Epithelial cell of proximal tubule (primary cell): ENCODE data around the gene PEPD. TPM values are rescaled to one million over a fixed set of nuclear protein-coding genes. Genes with fewer than 3 reads are reported as not detected.

Source experiments
- DNase-seq: peaks from one replicate; pipeline ENCODE4 v3.0.0-alpha.2; 2011; ENCODE audit warnings: low read depth
- H3K4me3 ChIP-seq: 2 replicates; pipeline ENCODE4 v1.5.1; 2011; ENCODE audit warnings: low read depth, mild to moderate bottlenecking, low read length
- total RNA-seq: library from RNA; depleted of rRNA; stranded (reverse); fragments of >200 nt; gene quantifications from 2 replicates; pipeline ENCODE4 v1.2.3, GENCODE V29; 2015
- TF ChIP-seq, protein P1 (sequence below): conservative IDR thresholded peaks from 2 replicates; pipeline ENCODE4 v1.5.1; 2012; ENCODE audit warnings: low read depth, mild to moderate bottlenecking, low read length

Gene PEPD
- total RNA-seq, 1 donor from 2014 or later, result 56.7 TPM

DNA sequence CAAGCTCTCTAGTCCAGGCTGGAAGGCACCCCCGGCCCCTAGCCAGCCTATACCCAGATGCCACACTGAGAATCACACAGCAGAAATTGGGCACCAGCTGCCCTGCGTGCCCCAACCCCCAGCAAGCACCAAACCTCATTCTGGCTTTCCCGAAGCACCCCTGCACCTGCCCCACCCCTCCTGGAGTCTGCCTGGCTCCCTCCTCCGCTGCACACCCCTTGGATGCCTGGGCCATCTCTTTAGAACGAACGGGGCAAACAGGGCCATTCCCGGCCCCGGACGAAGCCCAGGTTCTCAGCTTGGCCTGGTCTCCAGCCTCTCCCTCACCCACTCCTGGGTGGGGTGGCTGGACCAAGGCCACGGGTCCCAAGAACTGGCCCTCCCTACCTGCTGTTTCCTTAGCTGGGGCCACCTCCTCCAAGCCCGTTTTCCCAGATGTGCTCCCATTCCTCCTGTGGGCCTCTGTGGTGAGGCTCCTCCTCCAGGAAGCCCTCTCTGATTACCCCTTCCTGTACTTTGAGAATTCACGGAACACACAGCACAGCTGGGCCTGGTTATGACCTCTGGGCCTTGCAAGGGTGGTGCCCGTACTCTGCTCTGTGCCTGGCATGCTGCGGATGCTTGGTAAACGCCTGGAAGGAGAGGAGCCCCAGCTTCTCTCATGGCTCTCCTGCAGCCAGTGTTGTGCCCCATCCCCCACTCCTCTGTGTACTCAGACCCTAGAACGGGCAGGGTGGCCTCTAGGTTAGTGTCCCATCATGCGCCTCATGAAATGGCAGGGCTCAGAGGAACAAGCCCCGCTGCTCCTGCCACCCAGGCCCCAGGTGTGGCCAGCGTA is 126.6 kb downstream of the PEPD start:
- H3K4me3 ChIP-seq, result no peak overlapping the region
- TF ChIP-seq, protein P1, sequence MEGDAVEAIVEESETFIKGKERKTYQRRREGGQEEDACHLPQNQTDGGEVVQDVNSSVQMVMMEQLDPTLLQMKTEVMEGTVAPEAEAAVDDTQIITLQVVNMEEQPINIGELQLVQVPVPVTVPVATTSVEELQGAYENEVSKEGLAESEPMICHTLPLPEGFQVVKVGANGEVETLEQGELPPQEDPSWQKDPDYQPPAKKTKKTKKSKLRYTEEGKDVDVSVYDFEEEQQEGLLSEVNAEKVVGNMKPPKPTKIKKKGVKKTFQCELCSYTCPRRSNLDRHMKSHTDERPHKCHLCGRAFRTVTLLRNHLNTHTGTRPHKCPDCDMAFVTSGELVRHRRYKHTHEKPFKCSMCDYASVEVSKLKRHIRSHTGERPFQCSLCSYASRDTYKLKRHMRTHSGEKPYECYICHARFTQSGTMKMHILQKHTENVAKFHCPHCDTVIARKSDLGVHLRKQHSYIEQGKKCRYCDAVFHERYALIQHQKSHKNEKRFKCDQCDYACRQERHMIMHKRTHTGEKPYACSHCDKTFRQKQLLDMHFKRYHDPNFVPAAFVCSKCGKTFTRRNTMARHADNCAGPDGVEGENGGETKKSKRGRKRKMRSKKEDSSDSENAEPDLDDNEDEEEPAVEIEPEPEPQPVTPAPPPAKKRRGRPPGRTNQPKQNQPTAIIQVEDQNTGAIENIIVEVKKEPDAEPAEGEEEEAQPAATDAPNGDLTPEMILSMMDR, result no peak
- no peak for DNase-seq

- no peak overlapping the region for H3K4me3 ChIP-seq
- no peak for DNase-seq
- TF ChIP-seq, protein P1, result no peak
Observed at GRCh38 chr19:33394006-33394722, 127.4 kb downstream of the PEPD start.

- TF ChIP-seq, protein P1, result no peak
- H3K4me3 ChIP-seq, result no peak overlapping the region
- no peak for DNase-seq
Observed at GRCh38 chr19:33393286-33394005, 128.1 kb downstream of the PEPD start.

GRCh38 chr19:33392341-33393285 is 129.0 kb downstream of the PEPD start:
- TF ChIP-seq, protein P1, result no peak

DNA sequence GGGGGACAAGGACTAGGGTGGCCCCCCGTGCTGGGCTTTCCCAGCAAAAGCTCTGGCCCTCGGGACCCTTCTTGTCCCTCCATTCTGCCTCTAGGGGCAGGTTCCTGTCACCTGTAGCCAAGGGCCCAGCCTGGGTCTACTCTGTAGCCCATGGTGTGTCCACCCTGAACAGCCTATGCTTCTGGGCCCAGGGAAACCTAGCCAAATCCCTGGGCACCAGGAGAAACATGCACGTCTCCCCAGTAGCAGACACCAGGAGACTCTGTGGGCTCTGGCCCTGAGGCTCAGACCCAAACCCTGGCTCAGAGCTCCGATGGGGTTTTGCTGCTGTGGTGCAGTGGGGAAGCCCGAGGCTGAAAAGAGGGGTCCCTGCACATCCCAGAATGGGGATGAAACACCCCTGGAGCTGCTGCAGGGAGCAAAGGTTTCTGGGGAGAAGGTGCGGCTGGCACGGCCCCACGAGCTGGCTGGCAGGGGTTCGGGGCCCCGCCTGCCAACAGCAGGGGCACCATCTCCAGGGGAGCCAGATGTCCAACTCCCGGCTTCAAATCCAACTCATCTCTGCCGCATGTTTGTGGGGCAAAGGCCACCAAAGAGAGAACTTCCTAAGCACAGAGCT is 129.9 kb downstream of the PEPD start:
- TF ChIP-seq, protein P1, result no peak
- no peak for DNase-seq
- H3K4me3 ChIP-seq, result no peak overlapping the region

More at GRCh38 chr19:33392341-33393285, 129.0 kb downstream of the PEPD start:
- no peak for DNase-seq
- no peak overlapping the region for H3K4me3 ChIP-seq
